Epithelial cell of proximal tubule (primary cell): ENCODE data around the gene NTM. TPM values are rescaled to one million over a fixed set of nuclear protein-coding genes. Genes with fewer than 3 reads are reported as not detected.

Experiments
- DNase-seq: peaks from one replicate; pipeline ENCODE4 v3.0.0-alpha.2; 2011; ENCODE audit warnings: low read depth
- H3K4me3 ChIP-seq: 2 replicates; pipeline ENCODE4 v1.5.1; 2011; ENCODE audit warnings: low read depth, mild to moderate bottlenecking, low read length
- CTCF ChIP-seq: conservative IDR thresholded peaks from 2 replicates; pipeline ENCODE4 v1.5.1; 2012; ENCODE audit warnings: low read depth, mild to moderate bottlenecking, low read length
- total RNA-seq: library from RNA; depleted of rRNA; stranded (reverse); fragments of >200 nt; gene quantifications from 2 replicates; pipeline ENCODE4 v1.2.3, GENCODE V29; 2015

NTM gene
- total RNA-seq, 1 donor from 2014 or later = 5.3 TPM

- no peak for DNase-seq
- TF ChIP-seq CTCF = no peak
- H3K4me3 ChIP-seq = no peak overlapping the region
These were observed 973.2 kb downstream of the NTM start for GRCh38 chr11:132343445-132344175.

- TF ChIP-seq CTCF = no peak
- no peak overlapping the region for H3K4me3 ChIP-seq
- DNase-seq = no peak
These were observed 976.2 kb downstream of the NTM start for GRCh38 chr11:132346558-132347148.

- H3K4me3 ChIP-seq = no peak overlapping the region
- TF ChIP-seq CTCF = no peak
- no peak for DNase-seq
These were observed 977.0 kb downstream of the NTM start for GRCh38 chr11:132347156-132348090.

GRCh38 chr11:132349811-132350733 is 979.7 kb downstream of the NTM start:
- DNase-seq = no peak
- no peak overlapping the region for H3K4me3 ChIP-seq
- TF ChIP-seq CTCF = no peak

GRCh38 chr11:132351050-132351449 is 980.6 kb downstream of the NTM start:
- no peak for TF ChIP-seq CTCF
- DNase-seq = no peak
- H3K4me3 ChIP-seq = no peak overlapping the region

- no peak for DNase-seq
- no peak overlapping the region for H3K4me3 ChIP-seq
- no peak for TF ChIP-seq CTCF
These were observed 982.1 kb downstream of the NTM start for GRCh38 chr11:132352497-132352896.
